Measurements from ENCODE around the gene PIGL.

The PIGL gene

DNA sequence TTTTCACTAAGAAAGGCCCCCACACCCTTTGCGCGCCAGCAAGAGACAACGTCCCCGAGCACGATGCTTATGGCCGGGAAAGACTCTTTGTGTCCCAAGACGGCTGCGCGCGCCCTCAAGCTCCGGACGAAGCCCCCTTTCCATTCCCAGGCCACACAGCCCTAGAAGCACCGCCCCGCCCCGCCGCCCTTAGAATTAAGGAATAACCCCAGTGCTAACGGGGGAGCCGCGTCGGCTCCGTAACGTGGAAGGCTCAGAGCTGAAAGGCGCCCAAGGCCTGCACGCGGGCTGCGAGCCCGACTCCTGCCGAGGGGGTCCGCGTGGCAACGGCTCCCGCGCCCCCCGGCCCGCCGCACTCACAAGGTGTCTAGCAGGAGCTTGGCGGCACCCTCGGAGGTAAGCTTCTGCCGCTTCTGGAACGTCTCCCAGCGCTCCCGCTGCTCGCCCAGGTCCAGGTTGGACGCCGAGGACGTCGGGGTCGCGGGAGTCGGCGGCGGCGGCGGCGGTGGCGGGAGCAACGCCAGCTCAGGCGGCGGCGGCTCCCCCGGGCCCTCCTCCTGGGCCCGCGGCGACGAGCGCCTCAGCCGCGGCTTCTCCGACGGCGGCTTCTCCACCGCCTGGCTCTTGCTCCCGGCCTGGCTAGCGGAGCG lies 135.8 kb downstream of the PIGL start:
- Histone ChIP-seq H3K9me3 (replicated peaks; ENCODE audit: insufficient read depth, low read length) (no peaks in the 10 kb centered on the region), H3K4me1 (ENCODE audit: low read length) (no peaks in the 10 kb centered on the region; the same call in 1 of the 2 replicates), H3K4me2 (ENCODE audit: low read depth, low read length) (peak overlapping the region; percentile 24; the same call in 1 of the 2 replicates), H3K9me2 (replicated peaks; ENCODE audit: insufficient read depth, low read length) (no peaks in the 10 kb centered on the region), H2AFZ (ENCODE audit: low read length) (peak overlapping the region; percentile 48; the same call in 1 of the 2 replicates), H3K27me3 (replicated peaks; ENCODE audit: insufficient read depth, low read length) (peaks cover 9% of the 10 kb centered on the region; the same call in 1 of the 2 replicates), H3K27ac (ENCODE audit: low read length) (no peak overlapping the region), H3K4me3 (ENCODE audit: low read length) (peak overlapping the region; percentile 46; the same call in 1 of the 2 replicates), H3K79me2 (ENCODE audit: low read length) (no peaks in the 10 kb centered on the region), H3F3A (ENCODE audit: insufficient read depth, low read length) (no peaks in the 10 kb centered on the region), H3K9ac (ENCODE audit: low read length) (no peak overlapping the region), H3K36me3 (replicated peaks; ENCODE audit: insufficient read depth, low read length) (no peaks in the 10 kb centered on the region), H4K20me1 (ENCODE audit: insufficient read depth, low read length) (no peaks in the 10 kb centered on the region)
- no peak for DNase-seq
- TF ChIP-seq EZH2 (optimal IDR thresholded peaks at IDR 0.05; ENCODE audit: low read depth, low read length) (no peak), EZH2phosphoT487 (IDR thresholded peaks at IDR 0.05; ENCODE audit: low read length) (no peak)
- TF ChIP-seq, protein P1, sequence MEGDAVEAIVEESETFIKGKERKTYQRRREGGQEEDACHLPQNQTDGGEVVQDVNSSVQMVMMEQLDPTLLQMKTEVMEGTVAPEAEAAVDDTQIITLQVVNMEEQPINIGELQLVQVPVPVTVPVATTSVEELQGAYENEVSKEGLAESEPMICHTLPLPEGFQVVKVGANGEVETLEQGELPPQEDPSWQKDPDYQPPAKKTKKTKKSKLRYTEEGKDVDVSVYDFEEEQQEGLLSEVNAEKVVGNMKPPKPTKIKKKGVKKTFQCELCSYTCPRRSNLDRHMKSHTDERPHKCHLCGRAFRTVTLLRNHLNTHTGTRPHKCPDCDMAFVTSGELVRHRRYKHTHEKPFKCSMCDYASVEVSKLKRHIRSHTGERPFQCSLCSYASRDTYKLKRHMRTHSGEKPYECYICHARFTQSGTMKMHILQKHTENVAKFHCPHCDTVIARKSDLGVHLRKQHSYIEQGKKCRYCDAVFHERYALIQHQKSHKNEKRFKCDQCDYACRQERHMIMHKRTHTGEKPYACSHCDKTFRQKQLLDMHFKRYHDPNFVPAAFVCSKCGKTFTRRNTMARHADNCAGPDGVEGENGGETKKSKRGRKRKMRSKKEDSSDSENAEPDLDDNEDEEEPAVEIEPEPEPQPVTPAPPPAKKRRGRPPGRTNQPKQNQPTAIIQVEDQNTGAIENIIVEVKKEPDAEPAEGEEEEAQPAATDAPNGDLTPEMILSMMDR (IDR thresholded peaks at IDR 0.05; ENCODE audit: low read length), result no peak

DNA sequence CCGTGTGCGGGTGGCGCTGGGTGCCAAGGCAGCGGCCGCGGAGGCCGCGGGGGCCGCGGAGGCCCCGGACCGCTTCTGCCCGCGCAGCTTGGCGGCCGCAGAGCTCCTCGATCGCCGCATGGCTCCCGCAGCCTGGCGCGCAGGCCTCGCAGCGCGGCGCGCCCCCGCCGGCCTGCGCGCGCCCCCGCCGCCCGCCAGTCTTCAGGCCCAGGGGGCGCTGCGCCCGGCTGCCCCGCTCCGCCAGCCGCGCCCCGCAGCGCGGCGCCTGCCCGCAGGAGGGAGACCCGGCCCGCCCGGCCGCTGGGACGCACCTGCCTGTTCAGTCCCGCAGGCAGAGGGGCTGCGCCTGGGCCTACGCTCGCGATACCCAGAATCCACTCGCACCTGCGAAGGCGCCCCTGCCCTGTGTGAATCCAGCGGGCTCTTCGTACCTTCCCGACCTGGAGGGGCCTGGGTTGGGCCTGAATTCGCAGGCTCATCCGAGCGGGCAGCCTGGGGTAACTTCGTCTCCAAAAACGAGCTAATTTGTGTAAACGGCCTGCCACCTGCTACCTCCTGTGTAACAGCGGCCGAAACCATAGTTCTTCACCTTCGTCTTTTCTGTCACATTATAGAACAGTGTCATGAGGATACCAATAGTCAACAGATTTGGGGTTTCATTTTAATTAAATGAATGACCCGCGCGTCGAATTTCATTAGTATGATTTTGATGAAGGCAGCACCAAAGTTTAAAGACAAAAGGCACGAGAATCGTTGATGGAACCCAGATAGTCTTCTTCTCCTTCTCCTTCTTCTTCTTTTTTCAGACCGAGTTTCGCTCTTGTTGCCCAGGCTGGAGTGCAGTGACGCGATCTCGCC lies 136.5 kb downstream of the PIGL start, which contains the start of gene CENPV:
CENPV (minus strand) TSS at position 153 of the 858 bp plus-strand sequence; CDS start at position 120, 33 bp downstream.
- Histone ChIP-seq H3K9ac (ENCODE audit: low read length) (no peak within 1 kb of the TSS), H3K4me2 (ENCODE audit: low read depth, low read length) (peak within 1 kb of the TSS; percentile 24; the same call in 1 of the 2 replicates), H3K4me1 (ENCODE audit: low read length) (no peaks in the 10 kb centered on the region; the same call in 1 of the 2 replicates), H3K9me3 (replicated peaks; ENCODE audit: insufficient read depth, low read length) (no peaks in the 10 kb centered on the region), H4K20me1 (ENCODE audit: insufficient read depth, low read length) (no peaks in the 10 kb centered on the region), H3K4me3 (ENCODE audit: low read length) (peak within 1 kb of the TSS; percentile 46; the same call in 1 of the 2 replicates), H3K27ac (ENCODE audit: low read length) (no peak within 1 kb of the TSS), H3F3A (ENCODE audit: insufficient read depth, low read length) (no peaks in the 10 kb centered on the region), H2AFZ (ENCODE audit: low read length) (peak within 1 kb of the TSS; percentile 48; the same call in 1 of the 2 replicates), H3K27me3 (replicated peaks; ENCODE audit: insufficient read depth, low read length) (peaks cover 9% of the 10 kb centered on the region; the same call in 1 of the 2 replicates), H3K79me2 (ENCODE audit: low read length) (no peaks in the 10 kb centered on the region), H3K36me3 (replicated peaks; ENCODE audit: insufficient read depth, low read length) (no peaks in the 10 kb centered on the region), H3K9me2 (replicated peaks; ENCODE audit: insufficient read depth, low read length) (no peaks in the 10 kb centered on the region)
- no peak for DNase-seq
- TF ChIP-seq EZH2 (optimal IDR thresholded peaks at IDR 0.05; ENCODE audit: low read depth, low read length) (no peak), EZH2phosphoT487 (IDR thresholded peaks at IDR 0.05; ENCODE audit: low read length) (no peak)
- TF ChIP-seq, protein P1 (IDR thresholded peaks at IDR 0.05; ENCODE audit: low read length), result no peak

DNA sequence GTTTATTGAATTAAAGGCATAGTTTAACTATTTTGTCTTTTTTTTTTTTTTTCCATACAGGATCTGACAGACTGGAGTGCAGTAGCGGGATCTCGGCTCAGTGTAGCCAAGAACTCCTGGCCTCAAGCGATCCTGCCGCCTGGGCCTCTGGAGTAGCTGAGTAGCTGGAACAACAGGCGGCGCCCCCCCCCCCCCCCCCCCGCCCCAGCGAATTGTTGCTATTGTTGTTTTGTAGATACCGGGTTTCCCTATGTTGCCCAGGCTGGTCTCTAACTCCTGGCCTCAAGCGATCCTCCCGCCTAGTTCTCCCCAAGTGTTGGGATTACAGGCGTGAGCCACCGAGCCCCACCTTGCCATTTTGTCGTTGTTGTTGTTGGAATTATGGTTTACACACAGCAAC lies 137.6 kb downstream of the PIGL start:
- peaks cover 9% of the 10 kb centered on the region; the same call in 1 of the 2 replicates for H3K27me3 ChIP-seq (replicated peaks; ENCODE audit: insufficient read depth, low read length)
- H3K9me3 ChIP-seq (replicated peaks; ENCODE audit: insufficient read depth, low read length), result no peaks in the 10 kb centered on the region
- no peak overlapping the region for H2AFZ ChIP-seq (ENCODE audit: low read length)
- H3K4me3 ChIP-seq (ENCODE audit: low read length), result no peak overlapping the region
- no peaks in the 10 kb centered on the region for H3K79me2 ChIP-seq (ENCODE audit: low read length)
- no peaks in the 10 kb centered on the region for H3K9me2 ChIP-seq (replicated peaks; ENCODE audit: insufficient read depth, low read length)
- TF ChIP-seq EZH2phosphoT487 (IDR thresholded peaks at IDR 0.05; ENCODE audit: low read length) (no peak), EZH2 (optimal IDR thresholded peaks at IDR 0.05; ENCODE audit: low read depth, low read length) (no peak)
- TF ChIP-seq, protein P1 (IDR thresholded peaks at IDR 0.05; ENCODE audit: low read length), result no peak
- no peaks in the 10 kb centered on the region for H4K20me1 ChIP-seq (ENCODE audit: insufficient read depth, low read length)
- H3K27ac ChIP-seq (ENCODE audit: low read length), result no peak overlapping the region
- no peaks in the 10 kb centered on the region for H3K36me3 ChIP-seq (replicated peaks; ENCODE audit: insufficient read depth, low read length)
- H3K4me2 ChIP-seq (ENCODE audit: low read depth, low read length), result no peak overlapping the region
- H3K4me1 ChIP-seq (ENCODE audit: low read length), result no peaks in the 10 kb centered on the region; the same call in 1 of the 2 replicates
- no peaks in the 10 kb centered on the region for H3F3A ChIP-seq (ENCODE audit: insufficient read depth, low read length)
- DNase-seq, result no peak
- no peak overlapping the region for H3K9ac ChIP-seq (ENCODE audit: low read length)

All from MM.1S (cell line).